Adrenal gland (tissue), 5 donors: Measurements from ENCODE around the gene TFR2.

Source experiments
- CTCF ChIP-seq, 6 experiments: fragments of 450-650 bp in 4 of 6; fragments of 200-600 bp in 2 of 6; sonication (generic) in 1 of 6; IDR thresholded peaks; 1 replicate in 5 of 6; 2 replicates in 1 of 6; pipeline versions ENCODE4 v1.5.1 to v1.8.0; 2016 to 2021; ENCODE audit warnings: antibody characterized with exemption in 6 of 6, mild to moderate bottlenecking in 2 of 6, moderate library complexity in 1 of 6
- POLR2A ChIP-seq, 2 donors: fragments of 450-650 bp; IDR thresholded peaks; one replicate each; pipeline ENCODE4 v1.6.1; 2017; ENCODE audit warnings: antibody characterized with exemption in 2 of 2, mild to moderate bottlenecking in 2 of 2, moderate library complexity in 1 of 2
- donor health status: DM: no; HTN: no; CAD: no.

- TF ChIP-seq POLR2A (IDR thresholded peaks at IDR 0.05) (no peak), CTCF (IDR thresholded peaks at IDR 0.05) (no peak)
Observed at GRCh38 chr7:100678291-100678984, 37.1 kb upstream of the TFR2 start.
